Adrenal gland (tissue), 12 donors: ENCODE measurements around the gene PTGDR2. TPM values are rescaled to one million over a fixed set of nuclear protein-coding genes. Genes with fewer than 3 reads are reported as not detected.

Experiments
- DNase-seq, 7 donors: peaks; one replicate each; pipeline ENCODE4 v3.0.0-alpha.2; 2019 to 2020
- H3K27ac ChIP-seq, 5 donors: fragments of 200-600 bp; sonication (generic) in 4 of 5; 1 replicate in 3 of 5; 2 replicates in 2 of 5; pipeline versions ENCODE4 v1.5.1 to v1.8.0; 2016 to 2020; ENCODE audit warnings: mild to moderate bottlenecking in 1 of 5
- H3K27me3 ChIP-seq: fragments of 200-600 bp; 2 replicates; pipeline ENCODE4 v1.8.0; 2021
- H3K36me3 ChIP-seq, 2 donors: fragments of 200-600 bp; replicated peaks in 1 of 2; 1 replicate in 1 of 2; 2 replicates in 1 of 2; pipeline versions ENCODE4 v1.5.1 to v1.8.0; 2018 to 2022
- H3K4me1 ChIP-seq, 2 donors: fragments of 200-600 bp; replicated peaks in 1 of 2; 1 replicate in 1 of 2; 2 replicates in 1 of 2; pipeline versions ENCODE4 v1.5.1 to v1.8.0; 2018 to 2021
- H3K4me3 ChIP-seq, 4 donors: fragments of 200-600 bp; sonication (generic) in 3 of 4; one replicate each; pipeline ENCODE4 v1.5.1; 2016 to 2018
- H3K9me3 ChIP-seq, 3 donors: fragments of 200-600 bp; sonication (generic) in 1 of 3; replicated peaks in 1 of 3; 1 replicate in 2 of 3; 2 replicates in 1 of 3; pipeline versions ENCODE4 v1.5.1 to v1.8.0; 2016 to 2021
- POLR2A ChIP-seq, 2 donors: fragments of 450-650 bp; IDR thresholded peaks; one replicate each; pipeline ENCODE4 v1.6.1; 2017; ENCODE audit warnings: antibody characterized with exemption in 2 of 2, mild to moderate bottlenecking in 2 of 2, moderate library complexity in 1 of 2
- WGBS, 4 donors: extraction: QIAGEN DNeasy Blood & Tissue Kit in 2 of 4; methylation state at CpG; one replicate each; pipeline versions ENCODE4 v1.1.5 to v1.1.7; 2013 to 2017; 5-methylcytosine and 5-hydroxymethylcytosine counted together
- intact Hi-C, 2 donors: fragments of 100-400 bp; cut with DNase I; formaldehyde crosslinking; loops; one replicate each; pipeline versions ENCODE4 v1.14.1 to v1.15.0; 2022 to 2023
- polyA plus RNA-seq, 3 donors: library from polyadenylated mRNA; stranded (reverse); fragments of 200-250 nt in 2 of 3; fragments of 350-450 nt in 1 of 3; fragmentation: Illumina TruSeq in 1 of 3; extraction: RNeasy Lipid Tissue Mini Kit (QIAGEN cat#74804) in 1 of 3; gene quantifications; one replicate each; pipeline ENCODE4 v1.2.3, GENCODE V29; 2013 to 2014
- total RNA-seq, 9 donors: library from RNA; depleted of rRNA in 4 of 9; stranded (reverse); fragments of >200 nt in 4 of 9; fragments of 120-200 nt in 1 of 9; fragmentation: NEBNext Ultra II Directional in 1 of 9; extraction: Animal tissue kit (Norgen Biotek cat#: 25700) in 1 of 9; gene quantifications; one replicate each; pipeline versions ENCODE4 v1.1.0 to v1.2.4, GENCODE V29; 2013 to 2023
- TF ChIP-seq, protein P1 (sequence below), 6 experiments: fragments of 450-650 bp in 4 of 6; fragments of 200-600 bp in 2 of 6; sonication (generic) in 1 of 6; IDR thresholded peaks; 1 replicate in 5 of 6; 2 replicates in 1 of 6; pipeline versions ENCODE4 v1.5.1 to v1.8.0; 2016 to 2021; ENCODE audit warnings: antibody characterized with exemption in 6 of 6, mild to moderate bottlenecking in 2 of 6, moderate library complexity in 1 of 6
- donor health status: healthy with polysubstance abuse.
- donor health status: Bipolar disorder and iron deficiency.
- donor health status: DM: yes; HTN: yes; CAD: no.
- donor health status: DM: no; HTN: no; CAD: no.
- donor health status: DM: no; HTN: no; CAD: no.
- donor health status: DM: yes; HTN: yes; CAD: no.

Gene PTGDR2
- total and polyA plus RNA-seq, 12 donors = 0.17 to 0.61 (median 0.24) TPM; not detected in 7

DNA sequence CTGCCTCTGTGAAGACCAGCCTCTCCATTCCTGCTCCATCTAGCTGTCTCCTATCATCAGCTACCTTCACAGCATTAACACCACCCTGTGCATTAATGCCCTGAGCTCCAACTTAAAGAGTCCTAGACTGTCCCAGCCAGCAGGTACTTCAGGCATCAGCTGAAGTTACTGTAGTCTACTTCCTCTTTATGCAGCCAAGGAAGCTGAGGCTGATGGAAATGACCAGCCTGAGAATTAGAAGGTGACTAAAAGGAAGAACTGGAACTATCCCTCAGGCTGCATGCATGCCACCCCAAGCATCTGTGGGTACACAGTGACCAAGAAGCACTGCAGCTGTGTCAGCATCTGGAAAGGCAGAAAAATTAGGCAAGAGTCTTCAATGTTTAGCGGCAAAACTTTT lies 42.4 kb downstream of the PTGDR2 start:
- H3K27ac ChIP-seq = no peak overlapping the region
- intact Hi-C loops = no loop called here
- no peaks in the 10 kb centered on the region for H3K27me3 ChIP-seq
- H3K4me1 ChIP-seq = no peaks in the 10 kb centered on the region
- TF ChIP-seq POLR2A (IDR thresholded peaks at IDR 0.05) = no peak
- TF ChIP-seq, protein P1, sequence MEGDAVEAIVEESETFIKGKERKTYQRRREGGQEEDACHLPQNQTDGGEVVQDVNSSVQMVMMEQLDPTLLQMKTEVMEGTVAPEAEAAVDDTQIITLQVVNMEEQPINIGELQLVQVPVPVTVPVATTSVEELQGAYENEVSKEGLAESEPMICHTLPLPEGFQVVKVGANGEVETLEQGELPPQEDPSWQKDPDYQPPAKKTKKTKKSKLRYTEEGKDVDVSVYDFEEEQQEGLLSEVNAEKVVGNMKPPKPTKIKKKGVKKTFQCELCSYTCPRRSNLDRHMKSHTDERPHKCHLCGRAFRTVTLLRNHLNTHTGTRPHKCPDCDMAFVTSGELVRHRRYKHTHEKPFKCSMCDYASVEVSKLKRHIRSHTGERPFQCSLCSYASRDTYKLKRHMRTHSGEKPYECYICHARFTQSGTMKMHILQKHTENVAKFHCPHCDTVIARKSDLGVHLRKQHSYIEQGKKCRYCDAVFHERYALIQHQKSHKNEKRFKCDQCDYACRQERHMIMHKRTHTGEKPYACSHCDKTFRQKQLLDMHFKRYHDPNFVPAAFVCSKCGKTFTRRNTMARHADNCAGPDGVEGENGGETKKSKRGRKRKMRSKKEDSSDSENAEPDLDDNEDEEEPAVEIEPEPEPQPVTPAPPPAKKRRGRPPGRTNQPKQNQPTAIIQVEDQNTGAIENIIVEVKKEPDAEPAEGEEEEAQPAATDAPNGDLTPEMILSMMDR (IDR thresholded peaks at IDR 0.05) = no peak
- H3K9me3 ChIP-seq = peaks cover 0 to 3% (median 0%) of the 10 kb centered on the region in 3 donors
- WGBS, 4 donors = 88 to 100% (median 98%) methylated on average over 1 of the region's 1 CpG
- DNase-seq = no peak
- no peak overlapping the region for H3K4me3 ChIP-seq
- no peaks in the 10 kb centered on the region for H3K36me3 ChIP-seq

DNA sequence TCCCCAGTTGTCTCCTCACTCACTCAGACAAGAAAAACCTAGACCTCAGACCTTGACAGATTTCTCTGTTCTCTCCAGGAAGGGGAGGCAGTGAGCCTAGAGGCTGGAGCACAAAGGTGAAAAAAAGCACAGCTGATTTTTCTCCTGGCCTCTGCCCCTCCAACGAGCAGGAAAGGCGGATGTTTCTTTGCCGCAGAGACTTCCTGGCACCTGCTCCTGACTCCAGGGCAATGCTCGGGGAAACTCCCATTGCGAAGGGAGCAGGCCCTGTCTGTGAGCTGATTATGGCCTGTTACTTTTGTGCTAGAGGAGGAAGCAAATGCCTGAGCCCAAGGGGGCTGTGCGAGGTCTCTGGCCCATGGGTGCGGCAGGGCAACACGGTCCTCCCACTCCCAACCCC lies 45.2 kb downstream of the PTGDR2 start:
- no peaks in the 10 kb centered on the region for H3K36me3 ChIP-seq
- no peak overlapping the region for H3K27ac ChIP-seq
- intact Hi-C loops = no loop called here
- no peaks in the 10 kb centered on the region for H3K27me3 ChIP-seq
- H3K4me1 ChIP-seq = no peaks in the 10 kb centered on the region
- WGBS, 4 donors = 38 to 59% (median 54%) methylated on average over 4 to 8 of the region's 8 CpGs
- H3K9me3 ChIP-seq = no peaks in the 10 kb centered on the region
- no peak for TF ChIP-seq POLR2A (IDR thresholded peaks at IDR 0.05)
- TF ChIP-seq, protein P1 (IDR thresholded peaks at IDR 0.05) = no peak
- no peak for DNase-seq
- no peak overlapping the region for H3K4me3 ChIP-seq

DNA sequence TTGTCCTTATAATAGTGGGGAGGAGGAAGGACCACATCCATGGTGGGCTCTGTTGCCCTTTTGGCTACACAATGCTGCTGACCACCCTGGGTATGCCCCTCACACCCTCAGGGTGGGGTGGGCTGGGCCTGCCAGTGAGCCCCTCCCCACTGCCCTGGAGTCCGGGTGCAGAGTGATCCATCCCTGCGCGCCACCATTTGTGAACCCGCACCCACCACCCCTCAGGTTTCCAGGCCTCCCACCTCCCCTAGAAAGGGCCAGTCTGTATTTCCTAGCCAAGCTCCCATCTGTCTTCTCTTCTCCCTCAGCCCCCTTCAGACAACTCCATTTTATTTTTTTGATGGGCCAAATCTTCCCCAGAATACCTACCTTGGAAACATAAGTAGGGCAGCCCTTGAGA lies 45.6 kb downstream of the PTGDR2 start:
- TF ChIP-seq, protein P1 (IDR thresholded peaks at IDR 0.05) = no peak
- TF ChIP-seq POLR2A (IDR thresholded peaks at IDR 0.05) = no peak
- Histone ChIP-seq H3K27me3 (no peaks in the 10 kb centered on the region), H3K9me3 (no peaks in the 10 kb centered on the region), H3K36me3 (no peaks in the 10 kb centered on the region), H3K4me1 (no peaks in the 10 kb centered on the region), H3K4me3 (no peak overlapping the region), H3K27ac (no peak overlapping the region)
- no peak for DNase-seq
- intact Hi-C loops = no loop called here
- WGBS, 4 donors = 89 to 96% (median 92%) methylated on average over 4 of the region's 4 CpGs

DNA sequence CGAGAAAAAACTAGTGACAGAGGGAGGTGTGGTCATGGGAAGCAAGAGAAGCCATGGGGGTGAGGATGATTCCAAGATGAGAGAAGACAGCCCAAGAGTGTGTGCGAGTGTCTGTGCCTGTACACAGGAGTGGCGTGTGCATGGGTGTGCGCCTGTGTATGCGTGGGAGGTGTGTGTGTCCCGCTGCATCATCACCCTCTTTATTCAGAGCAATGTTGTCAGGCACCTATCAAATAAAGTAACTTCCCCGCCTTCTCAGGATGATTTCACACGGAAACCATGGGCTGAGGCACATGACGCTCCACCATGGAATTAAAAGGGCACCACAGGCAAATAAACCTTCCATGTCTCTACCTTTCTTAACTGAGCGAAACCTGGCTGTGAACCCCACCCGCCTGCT lies 46.1 kb downstream of the PTGDR2 start:
- no peak overlapping the region for H3K4me3 ChIP-seq
- TF ChIP-seq, protein P1 (IDR thresholded peaks at IDR 0.05) = no peak
- TF ChIP-seq POLR2A (IDR thresholded peaks at IDR 0.05) = no peak
- WGBS, 4 donors = 82 to 94% (median 90%) methylated on average over 11 of the region's 11 CpGs

More for the DNA sequence above, 46.1 kb downstream of the PTGDR2 start:
- H3K36me3 ChIP-seq = no peaks in the 10 kb centered on the region
- no peaks in the 10 kb centered on the region for H3K27me3 ChIP-seq
- H3K4me1 ChIP-seq = no peaks in the 10 kb centered on the region
- no peak overlapping the region for H3K27ac ChIP-seq
- no peak for DNase-seq
- intact Hi-C loops = no loop called here
- H3K9me3 ChIP-seq = no peaks in the 10 kb centered on the region
